Activated CD4-positive, alpha-beta T cell treated with anti-CD3 and anti-CD28 coated beads for 48 hours (primary cell): Measurements from ENCODE around the gene ZDHHC19.
"Not testable (repeated sequence)": the region's sequence is repeated elsewhere in the genome, so short reads cannot be mapped to it uniquely, and the experiment has no call there.

Experiments
- DNase-seq: peaks from one replicate; pipeline ENCODE4 v3.0.0-alpha.2; 2020

The ZDHHC19 gene

DNA sequence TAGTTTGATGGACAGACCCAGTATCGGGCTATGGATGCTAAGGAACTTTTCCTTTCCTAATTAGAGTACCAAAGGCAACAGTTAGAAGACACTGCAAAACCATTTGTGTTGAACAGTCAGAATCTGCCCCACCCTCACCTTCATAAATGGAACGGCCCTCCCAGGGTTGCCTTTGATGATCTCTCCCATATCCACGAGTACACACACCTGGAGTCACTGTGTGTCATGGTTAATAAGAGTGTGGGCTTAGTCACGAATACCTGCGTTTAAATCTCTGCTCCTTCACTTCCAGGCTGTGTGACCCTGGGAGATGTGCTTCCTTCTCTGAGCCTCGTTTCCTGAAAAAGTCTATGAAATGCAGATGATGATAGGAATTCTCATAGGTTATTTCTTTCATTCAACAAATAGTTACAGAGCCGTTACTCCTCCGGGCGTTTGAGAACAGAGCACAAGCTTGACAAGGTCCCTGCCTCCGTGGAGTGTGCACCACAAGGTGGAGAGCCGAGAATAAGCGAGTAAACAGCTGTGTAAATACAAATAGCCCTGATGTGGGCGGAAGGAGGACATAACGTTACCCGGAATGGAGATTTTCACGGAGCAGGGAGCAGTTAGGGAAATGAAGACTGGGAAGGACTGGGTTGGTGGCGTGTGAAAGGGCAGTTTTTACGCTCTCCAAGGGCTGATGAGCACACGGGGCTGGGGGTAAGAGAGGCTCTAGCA lies 11.8 kb upstream of the ZDHHC19 start:
- no peak for DNase-seq

GRCh38 chr3:196220991-196221390 lies 9.8 kb upstream of the ZDHHC19 start:
- no peak for DNase-seq

GRCh38 chr3:196220587-196220986 lies 9.4 kb upstream of the ZDHHC19 start:
- no peak for DNase-seq

- no peak for DNase-seq
These were observed 8.7 kb upstream of the ZDHHC19 start for GRCh38 chr3:196219970-196220311.

- peak; percentile 72 for DNase-seq
These were observed 8.2 kb upstream of the ZDHHC19 start for GRCh38 chr3:196219194-196219969.

- no peak for DNase-seq
These were observed 7.0 kb upstream of the ZDHHC19 start for GRCh38 chr3:196218155-196218712.

DNA sequence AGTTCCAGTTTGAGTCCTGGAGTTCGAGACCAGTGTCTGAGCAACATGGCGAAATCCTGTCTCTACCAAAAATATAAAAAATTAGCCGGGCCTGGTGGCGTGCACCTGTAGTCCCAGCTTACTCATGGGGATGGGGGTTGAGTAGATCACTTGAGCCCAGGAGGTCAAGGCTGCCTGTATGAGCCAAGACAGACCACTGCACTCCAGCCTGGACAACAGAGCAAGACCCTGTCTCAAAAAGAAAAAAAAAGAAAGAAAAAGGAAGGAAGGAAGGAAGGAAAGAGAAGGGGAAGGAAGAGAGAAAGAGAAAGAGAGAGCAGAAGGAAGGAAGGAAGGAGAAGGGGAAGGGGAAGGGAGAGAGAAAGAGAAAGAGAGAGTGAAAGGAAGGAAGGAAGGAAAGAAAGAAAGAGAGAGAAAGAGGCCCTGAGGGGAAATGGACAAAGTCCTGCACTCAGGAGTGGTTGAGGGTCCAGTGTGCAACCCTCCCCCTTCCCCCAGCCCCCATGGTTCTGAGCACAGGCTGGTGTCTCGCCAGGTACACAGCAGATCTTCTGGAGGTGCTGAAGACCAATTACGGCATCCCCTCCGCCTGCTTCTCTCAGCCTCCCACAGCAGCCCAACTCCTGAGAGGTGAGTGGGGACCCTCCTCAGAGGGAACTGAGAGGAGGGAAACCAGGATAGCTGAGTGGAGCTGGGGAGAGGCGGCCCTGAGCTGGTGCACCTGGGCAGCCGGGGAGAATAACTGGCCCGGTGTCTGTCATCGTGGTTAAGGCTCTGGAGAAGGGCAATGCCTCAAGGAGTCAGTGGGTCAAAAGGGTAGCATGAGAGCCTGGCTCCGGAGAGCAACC lies 6.3 kb upstream of the ZDHHC19 start:
- DNase-seq, result no peak

- DNase-seq, result no peak
These were observed 5.5 kb upstream of the ZDHHC19 start for GRCh38 chr3:196216681-196217211.

- no peak for DNase-seq
These were observed 4.9 kb upstream of the ZDHHC19 start, which contains the start of gene SLC51A for GRCh38 chr3:196216089-196216564. SLC51A (plus strand) TSS chr3:196216534; CDS start chr3:196216713, 179 bp downstream.

GRCh38 chr3:196215493-196216020 lies 4.4 kb upstream of the ZDHHC19 start:
- no peak for DNase-seq

DNA sequence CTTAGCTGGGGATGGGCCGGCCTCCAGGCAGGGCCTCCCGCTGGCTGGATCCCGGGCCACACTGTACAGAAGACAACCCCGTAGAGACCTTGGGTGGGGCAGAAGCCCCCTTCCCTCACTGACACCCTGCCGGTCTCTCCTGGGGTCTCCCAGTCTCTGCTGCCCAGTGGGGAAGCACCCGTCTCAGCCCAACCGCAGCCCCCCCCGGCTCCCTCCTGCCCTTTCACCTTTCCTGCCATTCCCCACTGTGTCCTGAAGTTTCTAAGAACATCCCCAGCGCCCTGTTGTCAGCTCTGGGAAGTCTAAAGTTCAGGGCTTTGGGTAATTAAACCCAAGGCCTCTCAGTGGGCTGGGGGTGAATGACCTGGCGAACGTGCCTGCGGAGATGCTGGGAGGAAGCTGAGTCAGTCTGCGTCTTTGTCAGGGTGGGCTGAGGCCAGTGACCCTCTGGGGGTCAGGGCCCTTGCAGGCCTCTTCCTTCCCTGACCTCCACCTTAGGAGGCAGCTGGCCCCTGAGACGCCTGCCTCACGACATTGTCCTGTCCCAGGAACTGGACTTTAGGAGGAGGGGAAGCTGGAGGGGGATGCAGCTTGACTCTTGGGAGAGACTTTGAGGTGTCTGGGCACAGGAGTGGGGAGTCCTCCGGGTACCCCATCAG lies 3.7 kb upstream of the ZDHHC19 start:
- DNase-seq, result no peak

DNA sequence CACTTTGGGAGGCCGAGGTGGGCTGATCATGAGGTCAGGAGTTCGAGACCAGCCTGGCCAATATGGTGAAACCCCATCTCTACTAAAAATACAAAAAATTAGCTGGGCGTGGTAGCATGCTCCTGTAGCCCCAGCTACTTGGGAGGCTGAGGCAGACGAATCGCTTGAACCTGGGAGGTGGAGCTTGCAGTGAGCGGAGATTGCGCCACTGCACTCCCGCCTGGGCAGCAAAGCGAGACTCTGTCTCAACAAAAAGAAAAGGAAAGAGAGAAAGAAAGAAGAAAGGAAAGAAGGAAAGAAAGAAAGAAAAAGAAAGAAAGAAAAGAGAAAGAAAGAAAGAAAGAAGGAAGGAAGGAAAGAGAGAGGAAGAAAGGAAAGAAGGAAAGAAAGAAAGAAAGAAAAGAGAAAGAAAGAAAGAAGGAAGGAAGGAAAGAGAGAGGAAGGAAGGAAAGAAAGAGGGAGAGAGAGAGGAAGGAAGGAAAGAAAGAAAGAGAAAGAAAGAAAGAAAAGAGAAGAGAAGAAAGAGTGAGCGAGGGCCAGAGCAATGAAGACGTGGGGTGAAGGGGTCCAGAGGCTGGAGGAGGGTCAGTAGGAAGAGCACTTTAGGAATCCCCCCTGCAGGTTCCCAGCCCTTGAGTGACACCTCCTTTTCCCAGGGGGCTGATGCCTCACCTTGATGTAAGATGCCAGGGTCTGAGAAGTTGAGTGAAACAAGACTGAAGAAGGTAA lies 1.1 kb downstream of the ZDHHC19 start:
- DNase-seq, result not testable (repeated sequence)

GRCh38 chr3:196208942-196209695 lies 2.1 kb downstream of the ZDHHC19 start:
- DNase-seq, result no peak

GRCh38 chr3:196207833-196208607 lies 3.2 kb downstream of the ZDHHC19 start:
- peak; percentile 81 for DNase-seq

GRCh38 chr3:196207159-196207832 lies 3.9 kb downstream of the ZDHHC19 start:
- DNase-seq, result peak; percentile 27

DNA sequence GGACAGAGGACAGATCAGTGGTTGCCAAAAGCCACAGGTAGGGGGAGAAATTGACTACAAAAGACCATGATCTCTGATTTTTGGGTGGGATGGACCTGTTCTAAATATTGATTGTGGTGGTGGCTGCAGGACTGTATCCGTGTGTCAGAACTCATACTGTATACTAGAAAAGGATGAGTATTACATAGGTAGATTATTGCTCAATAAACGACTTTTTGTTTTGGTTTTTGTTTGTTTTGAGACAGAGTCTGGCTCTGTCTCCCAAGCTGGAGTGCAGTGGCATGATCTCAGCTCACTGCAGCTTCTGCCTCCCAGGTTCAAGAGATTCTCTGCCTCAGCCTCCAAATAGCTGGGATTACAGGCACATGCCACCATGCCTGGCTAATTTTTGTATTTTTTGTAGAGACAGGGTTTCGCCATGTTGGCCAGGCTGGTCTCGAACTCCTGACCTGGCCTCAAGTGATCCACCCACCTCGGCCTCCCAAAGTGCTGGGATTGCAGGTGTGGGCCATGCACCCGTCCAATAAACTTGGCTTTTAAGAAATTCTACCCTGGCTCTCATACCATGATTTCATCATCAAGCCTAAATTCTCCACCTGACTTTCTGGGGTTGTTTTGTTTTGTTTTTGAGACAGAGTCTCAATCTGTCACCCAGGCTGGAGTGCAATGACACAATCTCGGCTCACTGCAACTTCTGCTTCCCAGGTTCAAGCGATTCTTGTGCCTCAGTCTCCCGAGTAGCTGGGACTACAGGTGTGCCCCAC lies 5.6 kb downstream of the ZDHHC19 start:
- not testable (repeated sequence) for DNase-seq

GRCh38 chr3:196203846-196204245 lies 7.4 kb downstream of the ZDHHC19 start:
- DNase-seq, result no peak

GRCh38 chr3:196202516-196202970 lies 8.7 kb downstream of the ZDHHC19 start:
- no peak for DNase-seq
